Spleen (tissue), 7 donors: ENCODE measurements around the gene MSI2.

ENCODE experiments used
- CTCF ChIP-seq, 11 experiments: fragments of 200-600 bp in 7 of 11; fragments of 450-650 bp in 4 of 11; sonication (generic) in 4 of 11; IDR thresholded peaks in 8 of 11; conservative IDR thresholded peaks in 3 of 11; 1 replicate in 7 of 11; 2 replicates in 4 of 11; pipeline versions ENCODE4 v1.4.0 to v1.8.0; 2016 to 2021; ENCODE audit warnings: antibody characterized with exemption in 11 of 11, inconsistent platforms in 4 of 11, mild to moderate bottlenecking in 1 of 11
- POLR2AphosphoS5 ChIP-seq, 3 donors: sonication (generic); formaldehyde crosslinking; IDR thresholded peaks; one replicate each; pipeline ENCODE4 v1.5.1; 2017; ENCODE audit warnings: antibody characterized with exemption in 3 of 3
- donor health status: DM: no; HTN: no; CAD: no; lungs with moderate emphysema.
- donor health status: DM: no; HTN: no; CAD: no.
- donor health status: DM: no; HTN: no; CAD: no.

GRCh38 chr17:57379895-57380434 is 123.6 kb downstream of the MSI2 start:
- TF ChIP-seq CTCF (IDR thresholded peaks at IDR 0.05 in 8 of 11, conservative IDR thresholded peaks at IDR 0.05 in 3 of 11) = no peak
- no peak for TF ChIP-seq POLR2AphosphoS5 (IDR thresholded peaks at IDR 0.05)
